AG10803 (cell line): ENCODE results near the gene FBXL14.

Source experiments
- DNase-seq: peaks from one replicate; pipeline ENCODE4 v3.0.0; 2010; ENCODE audit warnings: low read depth
- H3K4me3 ChIP-seq: 2 replicates; pipeline ENCODE4 v1.5.1; 2011; ENCODE audit warnings: mild to moderate bottlenecking, low read length, control low read depth
- CTCF ChIP-seq: conservative IDR thresholded peaks from 2 replicates; pipeline ENCODE4 v1.5.1; 2011; ENCODE audit warnings: mild to moderate bottlenecking, low read length, control low read depth, inconsistent platforms

Gene FBXL14

GRCh38 chr12:1579651-1580435 is 14.5 kb downstream of the FBXL14 start:
- TF ChIP-seq CTCF = no peak
- peak; percentile 77 for DNase-seq
- no peak overlapping the region for H3K4me3 ChIP-seq

GRCh38 chr12:1576410-1577241 is 17.8 kb downstream of the FBXL14 start:
- peak overlapping the region; percentile 22 for H3K4me3 ChIP-seq
- DNase-seq = peak; percentile 76
- TF ChIP-seq CTCF = 0 out of 2 replicates have a peak, but pooled peaks have one; percentile 12

- peak; percentile 66 for DNase-seq
- no peak for TF ChIP-seq CTCF
- H3K4me3 ChIP-seq = peak overlapping the region; percentile 9
These were observed 18.7 kb downstream of the FBXL14 start for GRCh38 chr12:1575408-1576401.

- DNase-seq = no peak
- no peak overlapping the region for H3K4me3 ChIP-seq
- no peak for TF ChIP-seq CTCF
These were observed 19.5 kb downstream of the FBXL14 start for GRCh38 chr12:1574865-1575259.

- no peak for DNase-seq
- no peak overlapping the region for H3K4me3 ChIP-seq
- TF ChIP-seq CTCF = no peak
These were observed 20.2 kb downstream of the FBXL14 start for GRCh38 chr12:1573960-1574864.

GRCh38 chr12:1572731-1573130 is 21.6 kb downstream of the FBXL14 start:
- H3K4me3 ChIP-seq = no peak overlapping the region
- DNase-seq = no peak
- TF ChIP-seq CTCF = no peak
